GM21390 (cell line): ENCODE results near the gene LINGO1.

Source experiments
- ATAC-seq: cut with Tn5 transposase; IDR thresholded peaks from one replicate; pipeline ENCODE4 v1.9.1; 2021; ENCODE audit not compliant: unreplicated experiment

The LINGO1 gene

DNA sequence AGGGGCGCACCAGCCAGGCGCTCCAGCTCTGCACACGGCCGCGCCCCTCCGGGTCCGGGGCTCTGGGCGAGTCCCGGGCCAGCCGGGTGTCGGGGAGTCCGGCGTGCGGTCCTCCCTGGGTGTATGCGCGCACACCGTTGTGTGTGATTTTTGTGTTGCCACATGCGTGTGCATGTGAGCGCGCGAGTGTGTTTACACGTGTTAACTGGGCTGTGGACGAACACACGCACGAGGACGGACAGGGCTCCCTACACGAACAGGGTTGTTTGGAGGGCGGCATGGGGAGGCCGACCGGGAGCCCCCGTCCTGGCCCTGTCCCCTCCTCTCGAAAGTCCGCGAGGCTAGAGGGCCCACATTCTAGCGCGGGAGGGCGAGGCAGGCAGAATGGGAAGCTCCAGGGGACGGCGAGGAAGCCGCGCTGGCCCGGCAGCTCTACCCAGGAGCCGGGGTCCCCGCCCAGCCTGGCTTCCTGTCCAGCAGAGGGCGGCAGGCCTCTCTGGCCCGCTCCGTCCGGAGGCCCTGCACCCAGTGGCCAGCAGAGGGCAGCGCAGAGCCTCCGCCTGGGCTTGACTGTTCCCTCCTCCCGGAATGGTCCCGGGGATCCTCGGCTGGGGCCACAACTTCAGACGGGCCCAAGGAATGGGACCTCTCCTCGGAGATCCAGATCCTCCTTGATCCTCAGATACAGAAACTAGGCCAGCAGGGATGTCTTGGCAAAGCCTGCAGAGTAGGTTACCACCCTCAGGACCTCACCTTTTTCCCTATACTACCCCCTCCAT is 611 bp upstream of the LINGO1 start:
- ATAC-seq: peak; percentile 84

- ATAC-seq: no peak
Measured at GRCh38 chr15:77631745-77632533, 773 bp downstream of the LINGO1 start.

DNA sequence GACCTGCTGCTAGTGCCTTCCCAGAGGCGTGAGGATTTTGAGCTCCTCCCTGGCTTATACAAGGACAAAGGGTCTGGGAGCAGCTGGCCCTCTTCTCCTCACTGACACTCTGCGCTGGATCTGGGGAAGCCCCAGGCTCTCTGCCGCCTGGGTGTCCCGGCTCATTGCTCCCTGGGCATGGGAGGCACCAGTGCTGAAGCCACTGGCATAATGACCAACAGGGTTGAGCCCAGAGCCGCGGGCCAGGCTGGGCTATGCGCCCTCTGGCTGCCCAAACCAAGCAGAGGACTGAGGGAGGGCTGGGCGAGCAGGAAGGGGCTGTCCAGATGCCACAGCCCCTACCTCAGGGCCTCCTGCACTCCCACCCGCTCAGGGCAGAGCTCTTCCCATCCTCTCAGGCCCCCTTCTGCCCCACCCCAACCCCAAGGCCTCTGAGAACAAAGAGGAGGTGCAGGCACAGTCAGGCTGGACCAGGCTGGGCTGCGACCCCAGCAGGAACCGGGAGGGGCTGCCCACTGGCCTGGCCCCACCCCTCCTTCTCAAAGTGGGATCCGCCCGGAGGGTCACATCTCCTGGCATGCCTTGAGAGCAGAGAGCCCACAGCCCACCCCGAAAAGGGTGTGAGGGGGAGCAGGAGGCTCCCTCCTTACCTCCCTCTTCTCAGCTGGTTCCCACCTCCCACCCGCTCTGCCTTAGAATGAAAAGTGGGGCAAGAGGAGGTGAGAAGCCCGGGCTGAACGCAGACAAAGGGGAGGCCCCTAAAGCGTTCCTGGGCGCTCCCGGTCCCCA is 1.6 kb downstream of the LINGO1 start:
- ATAC-seq: no peak

DNA sequence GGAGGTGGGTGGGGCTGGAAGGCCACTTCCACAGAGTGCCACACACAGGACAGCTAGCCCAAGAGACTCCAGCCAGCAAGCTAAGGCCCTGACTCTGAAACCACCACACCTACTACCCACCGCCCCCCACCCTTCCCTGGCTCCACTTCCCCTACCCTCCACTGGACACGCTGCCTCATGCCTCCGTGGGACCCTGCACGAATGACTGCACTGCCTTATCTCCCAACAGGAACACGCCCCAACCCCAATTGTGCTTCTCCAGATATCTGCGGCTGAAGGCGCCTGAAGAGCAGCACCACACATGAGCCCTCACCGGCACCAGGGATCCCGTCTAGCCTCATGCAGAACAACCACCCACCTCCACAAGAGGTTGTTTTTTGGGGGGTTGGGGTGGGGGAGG is 2.7 kb downstream of the LINGO1 start:
- ATAC-seq: no peak

DNA sequence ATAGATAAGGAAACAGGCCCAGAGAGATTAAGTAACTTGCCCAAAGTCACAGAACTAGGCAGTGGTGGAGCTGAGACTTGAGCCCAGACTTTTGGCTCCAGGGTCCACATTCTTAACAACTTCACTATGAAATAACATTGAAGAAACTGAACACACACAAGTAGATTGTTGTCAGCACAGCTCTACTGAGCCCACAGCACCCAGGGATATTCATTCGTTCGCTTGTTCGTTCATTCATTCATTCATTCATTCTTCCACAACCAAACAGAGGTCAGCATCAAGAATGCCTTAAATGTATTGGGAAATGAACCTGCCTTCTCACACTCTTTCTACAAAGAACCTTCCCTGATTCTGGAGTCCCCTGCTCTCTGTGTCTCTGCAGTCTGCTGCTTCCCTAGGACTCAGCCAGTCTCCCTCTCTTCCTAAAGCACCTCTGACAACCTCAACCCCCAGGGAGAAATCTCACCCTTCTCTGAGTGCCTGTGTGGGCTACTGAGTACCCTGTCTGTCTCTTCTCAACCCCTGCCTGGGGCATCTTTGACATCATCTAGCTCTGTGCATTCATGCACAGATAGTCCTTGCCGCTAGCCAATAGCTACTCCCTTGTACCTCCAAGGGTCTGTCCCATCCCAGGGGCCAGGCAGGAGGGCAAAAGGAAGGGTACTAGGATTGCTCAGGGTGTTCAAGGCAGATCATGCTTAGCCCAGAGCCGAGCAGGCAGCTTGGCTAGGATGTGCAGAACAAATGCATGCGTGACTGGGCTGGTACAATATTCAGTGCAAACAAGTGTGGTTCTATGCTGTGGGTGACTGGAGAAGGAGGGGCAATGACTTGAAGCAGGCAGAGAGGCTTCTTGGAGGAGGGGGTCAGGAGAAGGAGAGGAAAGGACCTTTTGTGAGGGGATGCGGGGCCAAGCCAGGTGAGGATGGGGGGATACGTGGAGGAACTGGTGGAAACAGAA is 3.4 kb downstream of the LINGO1 start:
- ATAC-seq: no peak

DNA sequence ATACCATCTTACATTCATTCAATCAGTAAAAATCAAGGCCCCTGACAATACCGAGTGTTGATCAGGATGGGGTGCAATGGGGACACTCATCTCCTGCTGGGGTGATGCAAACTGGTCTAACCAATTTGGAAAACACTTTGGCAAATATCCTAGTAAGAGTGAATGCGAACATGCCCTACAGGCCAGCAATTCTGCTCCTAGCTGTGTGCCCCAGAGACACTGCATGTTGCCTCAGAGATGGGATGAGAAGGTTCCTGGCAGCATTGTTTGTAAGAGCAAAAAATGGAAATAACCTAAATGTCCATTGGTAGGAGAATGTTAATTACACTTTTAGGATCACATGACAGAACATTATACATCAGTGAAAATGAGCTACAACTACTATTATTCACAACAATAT is 4.7 kb downstream of the LINGO1 start:
- no peak for ATAC-seq

- no peak for ATAC-seq
Measured at GRCh38 chr15:77627581-77627980, 5.1 kb downstream of the LINGO1 start.

- ATAC-seq: no peak
Measured at GRCh38 chr15:77627067-77627466, 5.6 kb downstream of the LINGO1 start.

DNA sequence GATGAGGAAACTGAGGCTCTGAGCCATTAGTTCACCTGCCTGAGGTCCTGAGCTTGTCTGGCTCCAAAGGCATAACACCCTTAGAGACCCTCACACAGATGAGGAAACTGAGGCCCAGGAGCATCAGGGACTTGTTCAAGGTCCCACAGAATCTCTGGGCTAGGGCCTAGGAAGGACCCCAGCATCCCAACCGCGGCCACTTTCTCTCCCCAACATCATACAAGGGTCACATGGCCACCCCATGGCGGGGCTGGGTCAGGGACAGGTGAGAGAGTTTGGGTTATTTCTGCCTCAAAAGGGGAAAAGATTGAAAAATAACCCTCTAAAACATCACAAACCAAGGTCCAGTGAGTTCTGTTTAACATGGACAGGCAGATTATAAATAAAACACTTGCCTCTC is 6.7 kb downstream of the LINGO1 start:
- no peak for ATAC-seq

- no peak for ATAC-seq
Measured at GRCh38 chr15:77625376-77625775, 7.3 kb downstream of the LINGO1 start.

DNA sequence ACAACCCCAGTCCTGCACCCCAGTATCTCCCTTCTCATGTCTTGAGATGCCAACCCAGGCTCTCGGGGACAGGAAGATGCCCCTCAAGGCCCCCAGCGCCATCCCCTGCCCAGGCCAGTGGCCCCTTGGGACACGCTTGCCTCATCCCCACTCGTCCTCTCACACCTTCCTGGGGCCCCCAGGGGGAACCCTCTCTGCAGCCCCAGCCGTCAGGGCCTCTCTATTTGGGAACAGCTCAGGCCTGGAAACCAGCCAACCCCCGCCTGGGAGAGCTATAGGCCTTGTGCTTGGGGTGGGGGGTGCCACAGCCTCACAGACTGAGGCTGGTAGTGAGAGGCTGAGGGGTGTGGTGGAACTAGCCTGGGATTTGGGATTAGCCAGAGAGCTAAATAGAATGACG is 7.8 kb downstream of the LINGO1 start:
- no peak for ATAC-seq

GRCh38 chr15:77623755-77624524 is 8.8 kb downstream of the LINGO1 start:
- no peak for ATAC-seq

- ATAC-seq: no peak
Measured at GRCh38 chr15:77622934-77623754, 9.6 kb downstream of the LINGO1 start.

DNA sequence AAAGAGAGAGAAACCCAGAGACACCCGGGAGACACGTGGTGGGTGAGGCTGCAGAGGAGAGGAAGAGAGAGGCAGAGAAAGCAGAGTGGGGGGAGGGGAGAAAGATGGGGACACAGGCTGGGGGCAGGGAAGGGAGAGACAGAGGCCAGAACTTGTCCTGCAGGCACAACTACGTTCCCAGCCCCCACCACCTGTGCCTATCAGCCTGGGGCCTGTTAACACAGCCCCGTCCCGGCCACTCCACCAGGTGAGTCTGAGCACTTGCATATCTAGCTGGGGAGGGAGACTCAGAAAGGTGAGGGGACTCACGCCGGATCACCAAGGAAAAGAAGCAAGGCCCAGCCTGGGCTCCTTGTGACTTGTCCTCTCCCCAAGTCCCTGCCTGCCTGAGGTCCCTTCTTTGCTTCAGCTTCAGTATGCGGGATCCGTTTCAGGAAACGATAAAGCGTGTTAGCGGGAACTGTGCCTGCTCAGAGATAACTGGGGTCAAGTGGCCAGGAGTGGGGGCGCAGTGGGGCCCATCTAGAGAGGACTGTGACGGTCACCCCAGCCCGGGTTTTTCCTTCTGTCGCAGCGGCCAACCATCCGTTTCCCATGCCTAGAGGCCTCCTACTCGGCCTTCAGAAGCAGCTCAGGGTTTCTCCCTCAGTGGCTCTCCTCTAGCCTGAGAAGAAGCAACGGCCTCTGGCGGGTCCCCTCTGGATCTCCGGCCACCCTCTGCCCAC is 10.3 kb downstream of the LINGO1 start:
- no peak for ATAC-seq

GRCh38 chr15:77621847-77622208 is 10.9 kb downstream of the LINGO1 start:
- no peak for ATAC-seq

DNA sequence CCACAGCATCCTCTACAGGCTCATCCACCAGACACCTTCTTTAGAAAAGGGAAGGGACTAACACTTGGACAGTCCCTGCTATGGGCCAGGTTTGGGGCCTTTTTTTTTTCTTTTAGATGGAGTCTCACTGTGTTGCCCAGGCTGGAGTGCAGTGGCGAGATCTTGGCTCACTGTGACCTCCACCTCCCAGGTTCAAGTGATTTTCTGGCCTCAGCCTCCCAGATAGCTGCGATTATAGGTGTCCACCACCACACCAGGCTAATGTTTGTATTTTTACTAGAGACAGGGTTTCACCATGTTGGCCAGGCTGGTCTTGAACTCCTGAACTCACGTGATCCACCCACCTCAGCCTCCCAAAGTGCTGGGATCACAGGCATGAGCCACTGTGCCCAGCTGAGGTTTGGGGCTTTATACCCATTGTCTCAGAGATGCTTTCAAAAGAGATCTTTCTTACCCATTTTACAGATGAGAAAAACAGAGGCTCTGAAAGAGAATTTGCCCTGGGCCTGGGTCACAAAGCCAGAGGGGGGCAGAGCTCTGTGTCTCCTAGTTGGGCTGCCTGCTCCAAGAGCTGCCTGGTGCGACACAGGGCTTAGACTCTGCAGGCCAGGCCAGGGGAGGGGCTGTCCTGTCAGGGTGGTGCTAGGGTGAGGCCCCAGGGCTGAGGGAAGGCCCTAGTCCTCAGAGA is 11.6 kb downstream of the LINGO1 start:
- ATAC-seq: no peak

DNA sequence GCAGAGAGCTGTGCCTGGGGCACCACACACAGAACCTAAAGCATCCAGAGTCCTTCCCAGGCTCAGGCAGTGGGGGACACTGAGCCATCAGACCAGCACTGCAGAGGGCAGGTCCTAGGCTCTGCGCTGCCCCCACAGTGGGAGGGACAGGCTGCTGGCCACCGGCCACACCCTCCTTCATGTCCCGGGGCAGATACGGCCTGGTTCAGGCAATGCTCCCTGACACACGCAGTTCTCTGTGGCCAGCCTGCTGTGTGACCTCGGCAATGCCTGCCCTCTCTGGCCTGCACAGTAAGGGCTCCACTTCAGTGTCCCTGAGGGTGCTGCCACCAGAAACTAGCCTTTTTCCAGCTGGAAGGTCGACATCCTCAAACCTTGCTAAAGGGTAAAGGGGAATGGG is 12.4 kb downstream of the LINGO1 start:
- no peak for ATAC-seq

- no peak for ATAC-seq
Measured at GRCh38 chr15:77619883-77620282, 12.8 kb downstream of the LINGO1 start.
